HG02852 (cell line): ENCODE results near the gene ROR1.

Experiments used
- ATAC-seq: cut with Tn5 transposase; IDR thresholded peaks from one replicate; pipeline ENCODE4 v1.9.1; 2021; ENCODE audit warnings: mild to moderate bottlenecking, moderate library complexity; ENCODE audit not compliant: unreplicated experiment

Gene ROR1

GRCh38 chr1:63903947-63904610 is 130.3 kb downstream of the ROR1 start:
- ATAC-seq = no peak

GRCh38 chr1:63904826-63905225 is 131.0 kb downstream of the ROR1 start:
- ATAC-seq = no peak

- ATAC-seq = no peak
Observed at GRCh38 chr1:63906047-63906704, 132.4 kb downstream of the ROR1 start.

GRCh38 chr1:63907051-63907450 is 133.2 kb downstream of the ROR1 start:
- no peak for ATAC-seq

- no peak for ATAC-seq
Observed at GRCh38 chr1:63908016-63908415, 134.2 kb downstream of the ROR1 start.

GRCh38 chr1:63909526-63909925 is 135.7 kb downstream of the ROR1 start:
- no peak for ATAC-seq

GRCh38 chr1:63911049-63911448 is 137.2 kb downstream of the ROR1 start:
- ATAC-seq = no peak

GRCh38 chr1:63912643-63913042 is 138.8 kb downstream of the ROR1 start:
- no peak for ATAC-seq

GRCh38 chr1:63913533-63913932 is 139.7 kb downstream of the ROR1 start:
- ATAC-seq = no peak

- ATAC-seq = no peak
Observed at GRCh38 chr1:63914241-63914640, 140.4 kb downstream of the ROR1 start.

- ATAC-seq = no peak
Observed at GRCh38 chr1:63914706-63915105, 140.9 kb downstream of the ROR1 start.

GRCh38 chr1:63915121-63915520 is 141.3 kb downstream of the ROR1 start:
- no peak for ATAC-seq

- ATAC-seq = no peak
Observed at GRCh38 chr1:63916485-63917360, 142.9 kb downstream of the ROR1 start.

- ATAC-seq = no peak
Observed at GRCh38 chr1:63917571-63918417, 144.0 kb downstream of the ROR1 start.

GRCh38 chr1:63918418-63918945 is 144.7 kb downstream of the ROR1 start:
- ATAC-seq = no peak

- ATAC-seq = no peak
Observed at GRCh38 chr1:63920154-63921117, 146.6 kb downstream of the ROR1 start.

GRCh38 chr1:63921359-63921758 is 147.5 kb downstream of the ROR1 start:
- ATAC-seq = no peak

- no peak for ATAC-seq
Observed at GRCh38 chr1:63921802-63922201, 148.0 kb downstream of the ROR1 start.

- no peak for ATAC-seq
Observed at GRCh38 chr1:63922848-63923247, 149.0 kb downstream of the ROR1 start.
